HS-5 (cell line): Measurements from ENCODE around the gene FOXP3.
"Not testable (repeated sequence)": the region's sequence is repeated elsewhere in the genome, so short reads cannot be mapped to it uniquely, and the experiment has no call there.

Source experiments
- DNase-seq: peaks from one replicate; pipeline ENCODE4 v3.0.0-alpha.2; 2012; ENCODE audit warnings: low read depth

FOXP3 gene

DNA sequence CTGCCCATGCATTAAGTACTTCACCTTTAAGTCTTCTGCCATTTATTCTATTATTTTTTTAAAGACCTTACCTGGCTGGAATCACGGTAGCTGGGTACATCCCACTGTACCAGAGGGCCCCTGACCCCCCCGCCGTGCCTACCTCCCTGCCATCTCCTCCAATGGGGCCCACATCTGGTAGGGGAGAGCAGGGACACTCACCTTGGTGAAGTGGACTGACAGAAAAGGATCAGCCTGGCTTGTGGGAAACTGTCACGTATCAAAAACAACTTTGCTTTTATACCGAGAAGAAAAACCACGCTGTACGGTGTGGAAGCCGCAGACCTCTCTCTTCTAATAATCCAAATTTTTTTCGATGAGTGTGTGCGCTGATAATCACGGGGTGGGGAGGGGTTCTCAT is at the start of gene FOXP3:
FOXP3 (minus strand) TSS at position 251 of the 400 bp plus-strand sequence. CDS start 6,205 bp downstream, outside the sequence.
- no peak for DNase-seq

GRCh38 chrX:49312176-49312575 is 47.7 kb upstream of the FOXP3 start:
- DNase-seq: no peak

- no peak for DNase-seq
Measured at GRCh38 chrX:49310371-49310770, 45.9 kb upstream of the FOXP3 start.

- no peak for DNase-seq
Measured at GRCh38 chrX:49309401-49309981, 45.0 kb upstream of the FOXP3 start.

GRCh38 chrX:49308604-49309269 is 44.2 kb upstream of the FOXP3 start:
- no peak for DNase-seq

DNA sequence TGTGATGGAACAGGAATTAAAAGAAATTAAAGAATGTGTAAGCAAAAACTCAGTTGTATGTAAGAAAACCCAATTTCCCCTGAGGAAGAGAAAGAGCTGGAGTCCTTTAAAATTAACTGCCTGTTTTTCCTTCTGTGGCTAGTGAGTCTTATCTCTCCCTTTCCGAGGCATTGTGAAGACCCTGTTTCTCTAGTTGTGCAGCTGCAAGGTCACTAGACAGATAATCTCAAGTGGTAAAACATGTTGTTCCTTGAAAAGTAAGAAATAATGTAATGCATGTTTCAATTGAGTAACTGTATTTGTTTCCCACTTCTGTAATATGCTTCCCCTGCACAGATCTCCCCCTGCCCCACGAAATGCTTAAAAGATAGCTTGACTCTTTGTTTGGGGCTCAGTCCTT is 43.3 kb upstream of the FOXP3 start:
- DNase-seq: not testable (repeated sequence)

DNA sequence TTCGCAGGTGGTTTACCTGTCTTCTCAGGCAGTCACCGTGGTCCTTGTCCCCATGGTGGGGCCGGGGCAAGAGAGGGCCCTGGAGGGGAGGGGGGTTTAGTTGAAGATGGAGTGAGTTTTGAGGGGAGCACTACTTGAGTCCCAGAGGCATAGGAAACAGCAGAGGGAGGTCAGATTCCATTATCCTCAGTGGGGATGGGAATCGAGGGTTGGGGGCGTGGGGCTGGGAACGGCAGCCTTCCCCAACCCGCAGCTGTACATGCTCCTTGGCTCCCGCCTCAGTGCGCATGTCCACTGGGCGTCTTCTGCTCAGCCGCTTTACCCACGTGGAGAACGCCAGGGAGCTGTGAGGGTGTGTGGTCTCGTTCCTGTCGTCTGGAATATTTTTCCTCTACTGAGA is 38.8 kb upstream of the FOXP3 start, which contains the start of gene GAGE10:
GAGE10 (plus strand) TSS at position 301 of the 400 bp plus-strand sequence. CDS start 1,214 bp downstream, outside the sequence.
- DNase-seq: no peak

DNA sequence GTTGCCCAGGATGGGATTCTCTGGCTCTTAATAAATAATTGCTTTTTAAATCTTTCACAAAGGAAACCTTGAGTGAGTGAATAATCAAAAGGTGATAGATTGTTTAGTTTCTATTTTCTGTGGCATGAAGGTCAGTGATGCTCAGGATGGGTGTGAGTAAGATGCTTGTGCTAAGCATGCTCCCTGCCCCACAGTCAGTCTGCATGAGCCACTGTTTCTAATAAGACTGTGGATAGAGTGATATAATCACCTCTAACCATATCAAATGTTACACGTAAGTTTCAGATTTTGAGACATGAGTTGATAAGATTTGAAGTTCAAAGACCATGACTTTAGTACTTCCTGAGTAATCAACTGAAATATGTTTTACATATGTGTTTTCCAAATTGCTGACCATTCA is 36.2 kb upstream of the FOXP3 start:
- no peak for DNase-seq

GRCh38 chrX:49299293-49299692 is 34.8 kb upstream of the FOXP3 start:
- not testable (repeated sequence) for DNase-seq

GRCh38 chrX:49292400-49293362 is 28.2 kb upstream of the FOXP3 start:
- DNase-seq: no peak

- no peak for DNase-seq
Measured at GRCh38 chrX:49291615-49292337, 27.3 kb upstream of the FOXP3 start.

DNA sequence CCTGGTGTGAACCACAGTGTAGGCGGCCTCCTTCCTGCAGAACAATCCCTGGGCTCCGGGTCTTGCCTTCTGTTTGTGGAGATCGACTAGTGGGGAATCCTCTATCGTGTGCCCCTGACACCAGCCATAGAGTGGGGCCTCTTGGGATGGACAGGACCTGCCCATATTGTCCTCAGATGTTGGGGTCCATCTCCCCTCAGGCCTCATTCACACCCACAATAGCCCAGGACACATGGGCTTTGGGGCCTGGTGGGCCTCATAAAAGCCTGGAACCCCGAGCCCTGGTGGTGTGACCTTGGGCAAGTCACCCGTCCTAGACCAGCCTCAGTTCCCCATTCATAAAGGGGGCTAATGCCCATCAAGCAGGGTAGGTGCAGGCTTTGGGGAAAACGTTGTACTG is 25.7 kb upstream of the FOXP3 start:
- no peak for DNase-seq

DNA sequence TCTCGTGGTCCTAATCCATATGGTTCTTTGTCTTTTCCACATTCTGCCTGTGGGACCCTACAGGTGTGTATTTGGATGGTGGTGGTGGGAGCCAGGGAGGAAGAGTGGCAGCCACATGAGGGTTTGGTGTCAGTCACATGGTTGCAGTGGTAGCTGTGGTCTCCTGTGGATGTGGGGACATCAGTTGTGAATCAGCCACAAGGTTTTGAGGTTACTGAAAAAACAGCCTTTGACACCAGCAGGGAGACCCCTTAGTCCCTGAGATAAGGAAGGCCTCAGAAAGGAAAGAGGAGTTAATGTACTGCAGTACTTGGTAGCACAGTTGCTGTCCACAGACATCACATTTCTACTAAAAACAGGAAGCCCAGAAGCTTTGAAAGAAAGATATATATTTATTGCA is 23.2 kb upstream of the FOXP3 start:
- no peak for DNase-seq

DNA sequence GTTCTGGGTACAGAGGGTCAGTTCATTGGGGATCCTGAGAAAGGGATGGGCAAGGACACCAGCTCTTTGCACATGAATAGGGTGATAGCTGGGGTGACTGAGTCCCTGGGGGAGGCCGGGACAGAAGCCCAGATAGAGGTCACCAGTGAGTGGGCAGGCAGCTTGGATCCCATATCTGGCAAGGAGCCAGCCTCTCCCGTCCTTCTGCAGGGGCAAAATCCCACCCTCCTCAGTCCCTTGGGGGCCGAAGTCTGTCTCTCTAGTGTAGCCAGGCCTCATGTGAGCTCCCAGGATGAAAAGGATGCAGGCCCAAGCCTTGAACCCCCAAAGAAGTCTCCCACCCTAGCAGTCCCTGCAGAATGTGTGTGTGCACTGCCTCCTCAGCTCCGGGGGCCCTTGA is 22.1 kb upstream of the FOXP3 start:
- no peak for DNase-seq

GRCh38 chrX:49286136-49286535 is 21.6 kb upstream of the FOXP3 start:
- DNase-seq: no peak

- DNase-seq: no peak
Measured at GRCh38 chrX:49284212-49284611, 19.7 kb upstream of the FOXP3 start.

DNA sequence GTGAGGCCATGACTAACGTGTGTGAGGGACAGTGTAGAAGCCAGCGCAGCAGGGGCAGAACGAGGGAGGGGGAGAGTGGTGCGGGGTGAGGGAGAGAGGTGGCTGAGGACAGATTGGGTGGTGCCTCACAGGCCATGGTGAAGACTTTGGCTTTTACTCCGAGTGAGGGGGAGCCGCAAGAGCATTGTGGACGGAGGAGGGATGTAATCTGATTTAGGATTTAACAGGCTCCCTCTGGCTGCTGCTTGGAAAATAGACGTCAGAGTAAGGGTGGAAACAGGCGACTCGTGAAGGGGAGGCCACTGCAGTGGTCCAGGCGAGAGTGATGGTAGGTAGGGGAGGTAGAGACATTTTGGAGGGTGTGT is 18.1 kb upstream of the FOXP3 start:
- DNase-seq: no peak

DNA sequence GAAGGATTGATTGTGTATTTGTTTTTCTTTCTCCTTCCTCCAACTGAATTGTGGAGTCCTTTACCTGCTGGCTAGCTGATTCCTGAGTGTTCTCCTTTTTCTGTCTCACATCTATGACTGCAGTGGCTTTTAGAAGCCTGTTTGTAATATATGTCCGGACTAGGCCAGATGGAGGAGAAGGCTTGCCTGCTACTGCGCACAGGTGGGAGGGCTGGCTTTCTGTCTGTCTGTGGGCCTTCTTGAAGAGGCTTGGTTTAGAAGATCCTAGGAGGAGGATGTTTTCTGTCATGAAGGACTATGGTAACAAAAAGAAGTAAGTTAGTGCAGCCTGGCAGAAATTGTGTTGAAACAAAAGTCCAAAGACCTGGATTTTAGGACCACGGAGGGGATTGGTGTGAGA is 13.6 kb upstream of the FOXP3 start:
- DNase-seq: no peak

DNA sequence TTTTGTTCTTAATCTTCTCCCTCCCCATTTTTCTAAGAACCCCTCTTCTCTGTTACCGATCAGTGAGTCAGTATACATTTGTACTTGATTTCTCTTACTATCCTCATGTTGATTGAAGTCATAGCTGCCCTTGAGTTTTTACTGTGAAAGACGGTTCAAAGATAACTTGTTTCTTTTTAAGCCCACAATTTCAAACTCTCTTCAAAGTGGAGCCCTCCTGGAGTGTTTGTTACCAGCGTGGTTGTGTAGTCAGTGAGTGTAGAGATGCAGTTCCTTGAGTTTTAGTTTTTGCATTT is 13.0 kb upstream of the FOXP3 start:
- no peak for DNase-seq

GRCh38 chrX:49276671-49277534 is 12.4 kb upstream of the FOXP3 start:
- DNase-seq: no peak

GRCh38 chrX:49276207-49276606 is 11.7 kb upstream of the FOXP3 start:
- no peak for DNase-seq
